ENCODE measurements around the gene TIAM1.

TIAM1 gene

DNA sequence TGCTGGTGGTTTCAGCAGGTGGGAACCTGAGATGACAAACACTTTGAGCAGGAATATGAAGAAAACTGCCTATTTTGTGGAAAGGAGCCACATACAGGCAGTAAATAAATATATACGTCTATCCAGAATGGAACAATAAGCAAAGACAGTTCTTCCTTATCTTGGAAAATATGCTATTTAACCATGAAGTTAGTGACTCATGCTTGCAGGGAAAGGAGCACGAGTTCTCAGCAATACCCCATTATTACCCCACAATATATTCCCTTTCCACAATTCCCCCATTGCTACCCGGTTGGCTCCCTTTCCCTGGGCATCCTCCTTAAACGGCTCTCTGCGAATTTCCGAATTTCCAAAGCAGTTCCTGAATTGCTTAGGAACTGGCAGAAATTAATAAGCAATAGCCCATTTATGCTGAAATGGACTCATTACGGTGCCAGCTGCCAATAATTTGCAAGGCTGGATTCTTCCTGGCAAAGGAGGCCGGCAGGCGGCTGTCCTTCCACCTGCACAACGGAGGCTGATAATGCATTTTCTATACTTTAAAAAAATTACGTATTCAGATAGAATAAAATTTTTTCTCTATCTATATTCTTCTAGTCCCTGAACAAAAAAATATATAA is 65.4 kb downstream of the TIAM1 start:
- Histone ChIP-seq H3K9me3 (ENCODE audit: control insufficient read depth, insufficient read depth, low read length) (no peaks in the 10 kb centered on the region), H3K4me1 (ENCODE audit: control insufficient read depth, insufficient read depth, low read length) (peaks cover 15% of the 10 kb centered on the region), H3K36me3 (ENCODE audit: control insufficient read depth, insufficient read depth, low read length) (no peaks in the 10 kb centered on the region), H3K4me3 (ENCODE audit: low read depth, low read length) (no peak overlapping the region), H3K27me3 (ENCODE audit: control insufficient read depth, insufficient read depth, low read length) (no peaks in the 10 kb centered on the region), H3K9ac (ENCODE audit: low read depth, low read length) (no peak overlapping the region)

DNA sequence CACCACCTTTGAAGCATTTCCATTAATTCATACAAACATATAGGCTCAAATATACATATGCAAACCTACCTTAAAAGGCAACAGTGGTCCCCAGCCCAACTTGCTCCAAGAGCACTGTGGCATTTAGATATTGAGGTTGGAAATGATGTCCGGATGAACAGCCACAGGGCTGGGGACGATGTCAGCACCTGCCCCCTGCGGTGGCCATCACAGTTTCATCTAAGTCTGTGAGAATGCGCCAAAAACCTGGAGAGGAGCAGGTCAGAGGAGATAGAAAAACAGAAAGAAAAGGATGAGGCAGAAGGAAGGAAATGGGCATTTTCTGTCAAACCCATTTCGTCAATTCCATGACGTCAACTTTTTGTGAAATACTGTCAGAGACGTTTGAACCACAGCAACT is 67.4 kb downstream of the TIAM1 start:
- no peaks in the 10 kb centered on the region for H3K9me3 ChIP-seq (ENCODE audit: control insufficient read depth, insufficient read depth, low read length)
- H3K4me1 ChIP-seq (ENCODE audit: control insufficient read depth, insufficient read depth, low read length), result peaks cover 15% of the 10 kb centered on the region
- no peaks in the 10 kb centered on the region for H3K36me3 ChIP-seq (ENCODE audit: control insufficient read depth, insufficient read depth, low read length)
- H3K9ac ChIP-seq (ENCODE audit: low read depth, low read length), result no peak overlapping the region
- H3K4me3 ChIP-seq (ENCODE audit: low read depth, low read length), result no peak overlapping the region
- H3K27me3 ChIP-seq (ENCODE audit: control insufficient read depth, insufficient read depth, low read length), result no peaks in the 10 kb centered on the region

DNA sequence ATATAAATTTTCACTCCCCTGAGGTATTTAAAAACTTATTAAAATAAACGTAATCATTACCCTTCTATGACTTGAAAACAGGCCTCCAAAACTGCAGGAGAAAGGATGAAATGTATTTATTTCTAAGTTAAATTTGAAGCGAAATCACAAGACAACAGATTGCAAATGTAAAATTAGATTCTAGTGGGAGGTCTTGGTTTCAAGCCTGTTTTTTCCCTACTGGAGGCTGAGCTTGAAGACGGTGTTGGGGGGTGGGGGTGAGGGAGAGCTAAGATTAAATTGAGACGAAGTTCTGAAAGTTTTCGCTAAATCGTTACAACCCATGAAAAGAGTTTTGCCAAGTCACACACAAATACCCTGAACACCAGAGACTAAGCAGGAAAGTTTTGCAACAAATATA is 68.2 kb downstream of the TIAM1 start:
- no peaks in the 10 kb centered on the region for H3K36me3 ChIP-seq (ENCODE audit: control insufficient read depth, insufficient read depth, low read length)
- peaks cover 15% of the 10 kb centered on the region for H3K4me1 ChIP-seq (ENCODE audit: control insufficient read depth, insufficient read depth, low read length)
- H3K4me3 ChIP-seq (ENCODE audit: low read depth, low read length), result no peak overlapping the region
- H3K27me3 ChIP-seq (ENCODE audit: control insufficient read depth, insufficient read depth, low read length), result no peaks in the 10 kb centered on the region
- H3K9me3 ChIP-seq (ENCODE audit: control insufficient read depth, insufficient read depth, low read length), result no peaks in the 10 kb centered on the region
- H3K9ac ChIP-seq (ENCODE audit: low read depth, low read length), result no peak overlapping the region

DNA sequence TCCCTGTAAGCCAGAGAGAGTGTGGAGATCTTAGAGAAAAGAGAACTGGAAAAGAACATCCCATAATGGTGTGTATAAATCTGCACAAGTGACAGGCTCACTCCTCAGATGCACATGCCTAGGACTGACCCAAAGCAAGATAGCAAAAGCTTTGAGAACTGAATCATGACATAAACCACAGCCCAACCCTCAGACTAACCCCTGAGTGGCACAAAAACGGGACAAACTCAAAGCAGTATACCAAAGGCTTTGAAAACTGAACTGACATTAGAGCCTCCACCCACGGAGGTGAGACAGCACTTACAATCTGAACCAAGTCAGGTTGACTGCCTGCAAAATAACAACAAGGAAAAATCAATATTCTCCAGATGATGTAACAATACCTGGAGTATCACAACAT is 70.8 kb downstream of the TIAM1 start:
- Histone ChIP-seq H3K9me3 (ENCODE audit: control insufficient read depth, insufficient read depth, low read length) (no peaks in the 10 kb centered on the region), H3K4me3 (ENCODE audit: low read depth, low read length) (no peak overlapping the region), H3K36me3 (ENCODE audit: control insufficient read depth, insufficient read depth, low read length) (no peaks in the 10 kb centered on the region), H3K27me3 (ENCODE audit: control insufficient read depth, insufficient read depth, low read length) (no peaks in the 10 kb centered on the region), H3K9ac (ENCODE audit: low read depth, low read length) (no peak overlapping the region), H3K4me1 (ENCODE audit: control insufficient read depth, insufficient read depth, low read length) (peaks cover 13% of the 10 kb centered on the region)

DNA sequence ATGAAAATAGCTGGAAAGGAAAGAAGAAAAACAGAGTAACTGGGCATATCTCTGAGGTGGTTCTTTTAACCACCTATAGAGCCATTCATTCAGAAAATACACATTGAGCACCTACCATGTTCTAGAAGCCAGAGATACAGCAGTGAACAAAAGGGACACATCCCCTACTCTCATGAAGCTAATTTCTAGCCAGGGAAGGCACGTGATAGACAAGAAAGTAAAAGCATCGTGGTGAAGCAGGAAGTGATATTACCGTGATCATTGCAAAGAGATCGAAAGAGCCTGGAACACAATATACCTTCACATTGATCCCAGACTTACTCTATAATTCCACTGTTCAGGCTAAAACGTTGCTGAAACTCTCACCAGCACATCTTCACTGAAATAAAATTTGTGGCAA is 76.0 kb downstream of the TIAM1 start:
- Histone ChIP-seq H3K9ac (ENCODE audit: low read depth, low read length) (no peak overlapping the region), H3K4me1 (ENCODE audit: control insufficient read depth, insufficient read depth, low read length) (no peaks in the 10 kb centered on the region), H3K9me3 (ENCODE audit: control insufficient read depth, insufficient read depth, low read length) (no peaks in the 10 kb centered on the region), H3K4me3 (ENCODE audit: low read depth, low read length) (no peak overlapping the region), H3K36me3 (ENCODE audit: control insufficient read depth, insufficient read depth, low read length) (no peaks in the 10 kb centered on the region), H3K27me3 (ENCODE audit: control insufficient read depth, insufficient read depth, low read length) (no peaks in the 10 kb centered on the region)

DNA sequence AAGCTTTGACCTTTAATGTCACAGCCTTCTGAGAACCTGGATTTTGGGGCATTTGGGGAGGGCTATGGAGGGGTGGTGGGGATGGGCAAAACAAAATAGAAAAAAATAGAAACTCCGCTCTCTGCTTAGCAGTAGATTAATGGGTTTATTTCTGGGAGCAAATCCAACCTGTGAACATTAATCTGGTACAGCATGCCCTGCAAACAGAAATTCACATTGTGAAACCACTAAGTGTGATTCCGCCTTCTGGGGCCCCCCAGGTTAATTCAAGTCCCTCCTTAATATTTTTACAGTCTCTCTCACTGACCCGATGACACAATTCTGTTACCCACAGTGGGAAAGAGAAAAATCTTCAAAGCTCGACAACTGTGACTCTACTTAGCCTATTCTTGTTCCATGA is 76.4 kb downstream of the TIAM1 start:
- H3K9me3 ChIP-seq (ENCODE audit: control insufficient read depth, insufficient read depth, low read length), result no peaks in the 10 kb centered on the region
- no peaks in the 10 kb centered on the region for H3K36me3 ChIP-seq (ENCODE audit: control insufficient read depth, insufficient read depth, low read length)
- no peaks in the 10 kb centered on the region for H3K4me1 ChIP-seq (ENCODE audit: control insufficient read depth, insufficient read depth, low read length)
- H3K27me3 ChIP-seq (ENCODE audit: control insufficient read depth, insufficient read depth, low read length), result no peaks in the 10 kb centered on the region
- no peak overlapping the region for H3K9ac ChIP-seq (ENCODE audit: low read depth, low read length)
- no peak overlapping the region for H3K4me3 ChIP-seq (ENCODE audit: low read depth, low read length)

DNA sequence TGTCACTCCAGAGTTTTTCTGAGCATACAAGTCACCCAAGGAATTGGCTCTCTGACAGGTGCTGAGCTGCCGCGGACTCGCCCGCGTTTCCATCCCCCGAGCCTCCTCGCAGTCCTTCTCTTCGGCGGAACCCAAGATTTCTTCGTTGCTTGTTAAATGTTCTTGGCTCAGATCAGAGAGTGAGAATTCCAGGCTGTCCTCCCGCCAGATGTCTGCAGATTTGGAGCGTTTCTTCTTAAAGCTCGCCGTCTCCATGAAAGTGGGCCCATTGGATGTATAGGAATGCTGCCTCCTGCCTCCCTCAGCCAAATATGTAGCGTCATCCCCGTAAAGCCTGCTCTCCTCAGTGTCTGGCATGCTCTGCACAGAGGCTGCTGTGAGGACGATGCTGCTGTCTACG is 77.8 kb downstream of the TIAM1 start:
- Histone ChIP-seq H3K4me1 (ENCODE audit: control insufficient read depth, insufficient read depth, low read length) (no peaks in the 10 kb centered on the region), H3K9ac (ENCODE audit: low read depth, low read length) (no peak overlapping the region), H3K4me3 (ENCODE audit: low read depth, low read length) (no peak overlapping the region), H3K9me3 (ENCODE audit: control insufficient read depth, insufficient read depth, low read length) (no peaks in the 10 kb centered on the region), H3K36me3 (ENCODE audit: control insufficient read depth, insufficient read depth, low read length) (no peaks in the 10 kb centered on the region), H3K27me3 (ENCODE audit: control insufficient read depth, insufficient read depth, low read length) (no peaks in the 10 kb centered on the region)

DNA sequence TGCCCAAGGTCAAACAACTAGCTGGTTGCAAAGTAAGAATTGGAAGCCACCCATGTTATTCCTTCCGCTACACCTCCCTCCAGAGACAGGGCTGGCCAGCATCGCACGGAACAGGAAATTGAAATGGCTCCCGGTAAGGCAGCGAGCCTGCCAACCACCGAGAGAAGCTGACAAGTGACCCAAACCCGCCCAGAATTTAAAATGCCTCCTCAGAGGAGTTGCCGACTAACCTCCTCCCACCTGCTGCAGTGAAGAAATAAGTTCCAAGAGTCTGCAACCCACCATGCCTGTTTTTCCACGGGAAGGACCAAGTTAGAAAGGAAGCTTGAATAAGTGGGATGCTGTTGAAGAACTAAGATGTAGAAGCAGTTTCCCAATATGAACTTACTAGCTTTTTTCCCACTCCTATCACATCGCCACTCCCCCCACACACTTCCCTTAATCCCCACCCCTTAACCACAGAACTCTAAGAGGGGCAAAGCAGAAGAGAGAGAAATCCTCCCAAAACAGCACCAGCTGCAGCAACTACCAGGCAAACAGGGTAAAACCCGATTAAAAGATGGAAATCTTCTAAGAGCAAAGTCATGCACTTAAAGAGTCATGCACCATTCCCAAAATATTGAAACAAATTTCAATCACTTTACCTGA is 78.6 kb downstream of the TIAM1 start:
- no peaks in the 10 kb centered on the region for H3K4me1 ChIP-seq (ENCODE audit: control insufficient read depth, insufficient read depth, low read length)
- no peaks in the 10 kb centered on the region for H3K27me3 ChIP-seq (ENCODE audit: control insufficient read depth, insufficient read depth, low read length)
- H3K9ac ChIP-seq (ENCODE audit: low read depth, low read length), result no peak overlapping the region
- no peaks in the 10 kb centered on the region for H3K9me3 ChIP-seq (ENCODE audit: control insufficient read depth, insufficient read depth, low read length)
- H3K36me3 ChIP-seq (ENCODE audit: control insufficient read depth, insufficient read depth, low read length), result no peaks in the 10 kb centered on the region
- no peak overlapping the region for H3K4me3 ChIP-seq (ENCODE audit: low read depth, low read length)

DNA sequence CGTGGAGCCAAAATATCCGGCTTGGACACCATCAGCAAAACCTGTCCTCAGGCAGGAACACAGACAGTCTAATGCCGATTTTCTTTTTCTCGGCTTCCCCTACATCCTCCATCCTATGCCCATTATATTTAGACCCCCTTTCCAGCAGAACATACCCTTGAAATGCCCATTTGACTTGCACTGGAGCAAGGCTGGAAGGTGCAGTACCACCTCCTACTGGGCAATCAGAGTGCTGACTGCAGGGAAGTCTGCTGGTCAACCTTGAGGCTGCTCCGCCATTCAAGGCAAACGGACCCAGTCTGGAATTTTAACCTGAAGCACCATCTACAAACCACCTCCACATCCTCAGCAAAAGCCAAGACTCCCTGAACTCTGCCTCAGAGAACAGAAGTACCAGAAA is 79.5 kb downstream of the TIAM1 start:
- no peak overlapping the region for H3K9ac ChIP-seq (ENCODE audit: low read depth, low read length)
- H3K4me3 ChIP-seq (ENCODE audit: low read depth, low read length), result no peak overlapping the region
- H3K36me3 ChIP-seq (ENCODE audit: control insufficient read depth, insufficient read depth, low read length), result no peaks in the 10 kb centered on the region
- H3K9me3 ChIP-seq (ENCODE audit: control insufficient read depth, insufficient read depth, low read length), result no peaks in the 10 kb centered on the region
- H3K27me3 ChIP-seq (ENCODE audit: control insufficient read depth, insufficient read depth, low read length), result no peaks in the 10 kb centered on the region
- H3K4me1 ChIP-seq (ENCODE audit: control insufficient read depth, insufficient read depth, low read length), result no peaks in the 10 kb centered on the region

DNA sequence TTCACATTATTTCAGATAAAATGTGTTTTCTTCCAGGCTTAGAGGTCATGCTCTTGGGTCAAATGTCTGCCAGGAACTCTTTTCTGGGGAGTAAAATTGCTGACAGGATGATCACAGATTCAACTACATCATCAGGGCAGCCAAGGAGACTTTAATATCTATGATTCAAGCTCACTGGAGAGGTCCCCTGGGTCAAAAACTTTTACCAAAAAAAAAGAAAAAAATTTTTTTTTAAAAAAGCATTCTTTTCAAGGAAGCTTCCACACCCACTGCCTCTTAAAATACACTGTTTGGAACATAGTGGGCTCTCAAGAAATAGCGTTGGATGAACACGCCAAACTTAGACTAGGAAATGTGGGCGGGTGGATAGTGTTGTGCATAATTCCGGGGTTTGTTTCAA is 81.3 kb downstream of the TIAM1 start:
- peaks cover 3% of the 10 kb centered on the region for H3K4me1 ChIP-seq (ENCODE audit: control insufficient read depth, insufficient read depth, low read length)
- no peak overlapping the region for H3K4me3 ChIP-seq (ENCODE audit: low read depth, low read length)
- H3K9me3 ChIP-seq (ENCODE audit: control insufficient read depth, insufficient read depth, low read length), result no peaks in the 10 kb centered on the region
- no peak overlapping the region for H3K9ac ChIP-seq (ENCODE audit: low read depth, low read length)
- no peaks in the 10 kb centered on the region for H3K27me3 ChIP-seq (ENCODE audit: control insufficient read depth, insufficient read depth, low read length)
- no peaks in the 10 kb centered on the region for H3K36me3 ChIP-seq (ENCODE audit: control insufficient read depth, insufficient read depth, low read length)

DNA sequence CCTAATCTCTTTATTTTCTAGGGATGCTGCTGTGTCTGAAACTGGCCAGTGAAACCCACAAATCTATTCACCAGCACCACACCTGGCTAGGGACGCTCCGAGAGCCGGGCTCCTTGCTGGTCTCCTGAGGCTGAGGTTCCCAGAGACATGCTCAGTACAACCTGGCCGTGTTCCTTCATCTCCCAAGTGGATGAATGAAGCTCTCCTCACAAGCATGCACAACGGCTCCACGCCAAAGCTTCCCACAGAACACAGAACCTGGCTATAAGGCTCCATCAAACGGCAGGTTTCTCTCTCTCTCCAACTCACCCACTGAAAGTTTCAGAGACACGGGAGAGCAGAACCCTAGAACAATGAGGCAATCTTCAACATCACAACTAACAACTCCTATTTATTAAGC is 82.3 kb downstream of the TIAM1 start:
- Histone ChIP-seq H3K4me1 (ENCODE audit: control insufficient read depth, insufficient read depth, low read length) (peaks cover 3% of the 10 kb centered on the region), H3K9ac (ENCODE audit: low read depth, low read length) (no peak overlapping the region), H3K4me3 (ENCODE audit: low read depth, low read length) (no peak overlapping the region), H3K27me3 (ENCODE audit: control insufficient read depth, insufficient read depth, low read length) (no peaks in the 10 kb centered on the region), H3K36me3 (ENCODE audit: control insufficient read depth, insufficient read depth, low read length) (no peaks in the 10 kb centered on the region), H3K9me3 (ENCODE audit: control insufficient read depth, insufficient read depth, low read length) (no peaks in the 10 kb centered on the region)

DNA sequence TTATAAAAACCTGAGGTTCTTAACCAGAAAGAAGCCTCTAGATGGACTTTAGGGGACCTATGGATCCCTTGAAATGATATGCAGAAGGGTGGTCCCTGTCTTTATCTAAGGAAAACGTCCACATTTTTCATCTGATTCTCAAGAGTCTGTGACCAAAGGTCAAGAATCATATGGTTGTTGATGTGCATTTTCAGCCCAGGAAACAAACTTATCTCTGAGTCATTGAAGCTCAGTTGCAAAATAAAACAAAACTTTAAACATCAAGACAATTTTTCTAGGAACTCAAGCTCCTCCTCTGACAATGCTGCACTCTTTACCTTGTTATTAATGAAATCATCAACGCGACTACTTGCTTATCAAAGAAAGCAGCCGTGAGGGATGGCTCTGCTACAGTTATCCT is 83.3 kb downstream of the TIAM1 start:
- no peak overlapping the region for H3K4me3 ChIP-seq (ENCODE audit: low read depth, low read length)
- H3K9me3 ChIP-seq (ENCODE audit: control insufficient read depth, insufficient read depth, low read length), result no peaks in the 10 kb centered on the region
- no peak overlapping the region for H3K9ac ChIP-seq (ENCODE audit: low read depth, low read length)
- no peaks in the 10 kb centered on the region for H3K36me3 ChIP-seq (ENCODE audit: control insufficient read depth, insufficient read depth, low read length)
- H3K27me3 ChIP-seq (ENCODE audit: control insufficient read depth, insufficient read depth, low read length), result no peaks in the 10 kb centered on the region
- H3K4me1 ChIP-seq (ENCODE audit: control insufficient read depth, insufficient read depth, low read length), result peaks cover 3% of the 10 kb centered on the region

Measured in iPS-15b (cell line).